Measurements from ENCODE around the gene PPP6R2. TPM values are rescaled to one million over a fixed set of nuclear protein-coding genes. Genes with fewer than 3 reads are reported as not detected.

PPP6R2 gene
- total RNA-seq, 1 donor from 2014 or later: 45.2 TPM

- Histone ChIP-seq H3K36me3 (ENCODE audit: control insufficient read depth, insufficient read depth, low read length) (peaks cover 3% of the 10 kb centered on the region), H3K27me3 (ENCODE audit: control insufficient read depth, insufficient read depth, low read length) (no peaks in the 10 kb centered on the region), H3K4me3 (ENCODE audit: low read depth, low read length) (no peak overlapping the region)
- TF ChIP-seq CTCF (IDR thresholded peaks at IDR 0.05; ENCODE audit: insufficient read depth, low read length, poor library complexity, severe bottlenecking): no peak
- DNase-seq (ENCODE audit: low read depth): no peak
Measured at GRCh38 chr22:50416996-50417395, 73.9 kb downstream of the PPP6R2 start.

- no peak for DNase-seq (ENCODE audit: low read depth)
- Histone ChIP-seq H3K27me3 (ENCODE audit: control insufficient read depth, insufficient read depth, low read length) (no peaks in the 10 kb centered on the region), H3K4me3 (ENCODE audit: low read depth, low read length) (no peak overlapping the region), H3K36me3 (ENCODE audit: control insufficient read depth, insufficient read depth, low read length) (peaks cover 3% of the 10 kb centered on the region)
- TF ChIP-seq CTCF (IDR thresholded peaks at IDR 0.05; ENCODE audit: insufficient read depth, low read length, poor library complexity, severe bottlenecking): no peak
Measured at GRCh38 chr22:50417411-50418210, 74.5 kb downstream of the PPP6R2 start.

- H3K36me3 ChIP-seq (ENCODE audit: control insufficient read depth, insufficient read depth, low read length): peaks cover 6% of the 10 kb centered on the region
- H3K4me3 ChIP-seq (ENCODE audit: low read depth, low read length): no peak overlapping the region
- no peak for DNase-seq (ENCODE audit: low read depth)
- no peaks in the 10 kb centered on the region for H3K27me3 ChIP-seq (ENCODE audit: control insufficient read depth, insufficient read depth, low read length)
- no peak for TF ChIP-seq CTCF (IDR thresholded peaks at IDR 0.05; ENCODE audit: insufficient read depth, low read length, poor library complexity, severe bottlenecking)
Measured at GRCh38 chr22:50418624-50419023, 75.5 kb downstream of the PPP6R2 start.

- Histone ChIP-seq H3K4me3 (ENCODE audit: low read depth, low read length) (no peak overlapping the region), H3K36me3 (ENCODE audit: control insufficient read depth, insufficient read depth, low read length) (peaks cover 7% of the 10 kb centered on the region), H3K27me3 (ENCODE audit: control insufficient read depth, insufficient read depth, low read length) (no peaks in the 10 kb centered on the region)
- no peak for TF ChIP-seq CTCF (IDR thresholded peaks at IDR 0.05; ENCODE audit: insufficient read depth, low read length, poor library complexity, severe bottlenecking)
- no peak for DNase-seq (ENCODE audit: low read depth)
Measured at GRCh38 chr22:50419116-50419515, 76.0 kb downstream of the PPP6R2 start.

DNA sequence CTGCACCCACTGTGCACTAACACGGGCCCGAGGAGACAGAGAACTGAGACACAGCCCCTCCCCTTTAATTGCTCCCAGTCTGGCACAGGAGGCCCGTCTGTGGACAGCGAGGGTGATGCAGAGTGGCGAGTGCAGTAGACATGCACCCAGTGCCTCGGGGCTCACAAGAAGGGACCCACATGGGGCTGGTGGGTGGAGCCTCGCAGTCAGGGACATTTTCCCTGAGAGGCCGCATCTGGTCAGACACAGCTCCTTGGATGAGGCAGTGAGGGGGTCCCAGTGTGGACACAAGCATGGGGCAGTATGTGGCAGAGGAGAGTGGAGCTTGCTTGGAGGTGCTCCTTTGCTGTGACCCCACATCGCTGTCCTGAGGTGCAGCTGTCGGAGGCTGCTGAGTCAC, 76.9 kb downstream of the PPP6R2 start:
- peaks cover 7% of the 10 kb centered on the region for H3K36me3 ChIP-seq (ENCODE audit: control insufficient read depth, insufficient read depth, low read length)

More for the DNA sequence above, 76.9 kb downstream of the PPP6R2 start:
- DNase-seq (ENCODE audit: low read depth): no peak
- Histone ChIP-seq H3K4me3 (ENCODE audit: low read depth, low read length) (no peak overlapping the region), H3K27me3 (ENCODE audit: control insufficient read depth, insufficient read depth, low read length) (no peaks in the 10 kb centered on the region)
- TF ChIP-seq CTCF (IDR thresholded peaks at IDR 0.05; ENCODE audit: insufficient read depth, low read length, poor library complexity, severe bottlenecking): no peak

Measured in kidney epithelial cell (primary cell).